Dedifferentiated amniotic fluid mesenchymal stem cell (primary cell): ENCODE results near the gene MAGI3.
"Not testable (repeated sequence)": the region's sequence is repeated elsewhere in the genome, so short reads cannot be mapped to it uniquely, and the experiment has no call there.

Experiments used
- DNase-seq: peaks from one replicate; pipeline ENCODE4 v3.0.0-alpha.2; 2016; ENCODE audit errors: extremely low spot score

MAGI3 gene

DNA sequence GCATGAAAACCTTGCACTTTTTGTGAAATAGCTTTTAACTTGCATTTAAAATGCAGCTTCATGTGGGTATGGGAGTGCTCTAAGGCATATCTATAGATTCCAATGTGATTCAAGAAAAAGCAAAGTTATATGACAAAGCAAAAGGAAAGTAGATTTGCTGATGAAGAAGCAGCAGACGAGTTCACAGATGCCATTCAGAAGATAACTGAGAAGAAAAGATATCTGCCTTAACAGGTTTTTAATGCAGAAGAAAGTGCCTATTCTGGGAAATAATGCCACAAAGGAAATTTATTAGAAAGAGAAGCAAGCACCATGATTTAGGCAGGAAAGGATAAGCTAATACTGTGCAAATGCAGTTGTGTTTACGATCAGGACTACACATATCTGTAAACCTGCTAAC lies 300.9 kb downstream of the MAGI3 start:
- DNase-seq: no peak

DNA sequence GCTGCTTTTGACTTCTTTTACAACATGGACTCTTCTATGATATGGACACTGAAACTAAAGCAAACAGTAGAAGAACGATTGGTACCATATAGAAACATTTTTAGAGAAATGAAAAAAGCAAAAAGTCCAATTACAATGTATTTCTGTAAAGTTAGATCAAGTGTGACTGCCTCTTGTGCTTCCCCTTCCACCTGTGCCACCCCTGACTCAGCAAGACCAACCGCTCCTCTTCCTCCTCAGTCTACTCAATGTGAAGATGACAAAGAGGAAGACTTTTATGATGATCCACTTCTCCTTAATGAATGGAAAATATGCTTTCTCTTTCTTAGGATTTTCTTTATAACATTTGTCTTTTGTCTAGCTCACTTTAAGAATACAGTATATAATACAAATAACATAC lies 302.0 kb downstream of the MAGI3 start:
- DNase-seq: no peak

DNA sequence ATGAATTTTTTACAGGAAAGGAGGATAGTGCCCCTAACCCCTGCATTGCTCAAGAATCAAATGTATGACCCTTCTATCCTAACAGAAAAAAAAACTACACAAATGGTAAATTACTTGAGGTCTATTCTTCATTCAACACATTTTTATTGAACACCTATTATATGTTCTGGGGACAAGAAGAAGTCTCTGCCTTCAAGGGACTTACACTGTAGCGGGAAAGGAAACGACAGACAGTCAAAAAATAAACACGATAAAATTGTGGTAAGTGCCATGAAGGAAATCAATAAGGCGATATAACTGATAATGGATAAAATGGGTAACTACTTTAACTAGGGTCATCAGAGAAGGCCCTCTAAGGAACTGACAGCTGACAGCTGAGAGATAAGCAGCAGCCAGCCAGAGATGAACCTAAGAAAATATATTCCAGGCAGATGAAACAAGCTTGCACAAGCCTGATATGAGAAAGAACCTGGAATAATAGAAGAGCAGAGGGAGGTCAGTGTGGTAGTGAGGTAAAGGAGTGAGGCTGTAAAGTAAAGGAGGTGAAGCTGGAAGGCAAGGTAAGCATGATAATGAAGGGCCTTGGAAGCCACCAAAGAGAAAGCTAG lies 302.6 kb downstream of the MAGI3 start:
- DNase-seq: no peak

DNA sequence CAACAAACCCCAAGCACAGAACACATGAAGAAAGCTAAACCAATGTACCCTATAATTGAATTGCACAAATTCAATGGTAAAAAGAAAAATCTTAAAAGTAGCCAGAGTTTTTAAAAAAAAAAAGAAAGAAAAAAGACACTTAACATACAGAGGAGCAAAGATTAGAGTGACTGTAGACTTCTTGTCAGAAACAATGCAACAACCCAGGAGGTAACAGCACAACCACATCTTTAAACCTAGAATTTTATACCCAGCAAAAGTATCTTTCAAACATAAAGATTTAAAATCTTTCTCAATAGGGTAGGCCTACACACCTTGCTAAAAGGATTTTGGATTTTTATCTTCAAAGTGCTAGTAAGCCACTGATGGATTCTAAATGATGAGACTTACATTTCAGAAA lies 304.6 kb downstream of the MAGI3 start:
- DNase-seq: no peak

DNA sequence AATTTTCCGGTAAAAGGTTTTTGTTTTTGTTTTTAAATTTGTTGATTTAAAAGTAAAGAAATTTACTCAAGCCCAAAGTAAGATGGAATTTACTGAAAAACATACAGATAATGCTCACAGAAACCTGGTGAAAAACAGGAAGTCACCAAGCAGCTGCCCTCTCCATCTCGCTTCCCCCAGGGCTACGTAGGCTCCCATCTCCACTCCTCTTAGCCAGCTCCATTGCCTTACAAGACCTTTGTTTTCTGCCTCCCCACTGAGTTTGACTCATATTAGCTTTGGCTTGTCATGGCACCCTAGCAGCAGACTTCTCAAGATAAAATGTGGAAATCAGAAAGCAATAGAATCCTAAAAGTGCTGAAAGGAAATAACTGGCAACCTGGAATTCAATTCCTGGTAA lies 311.1 kb downstream of the MAGI3 start:
- no peak for DNase-seq

DNA sequence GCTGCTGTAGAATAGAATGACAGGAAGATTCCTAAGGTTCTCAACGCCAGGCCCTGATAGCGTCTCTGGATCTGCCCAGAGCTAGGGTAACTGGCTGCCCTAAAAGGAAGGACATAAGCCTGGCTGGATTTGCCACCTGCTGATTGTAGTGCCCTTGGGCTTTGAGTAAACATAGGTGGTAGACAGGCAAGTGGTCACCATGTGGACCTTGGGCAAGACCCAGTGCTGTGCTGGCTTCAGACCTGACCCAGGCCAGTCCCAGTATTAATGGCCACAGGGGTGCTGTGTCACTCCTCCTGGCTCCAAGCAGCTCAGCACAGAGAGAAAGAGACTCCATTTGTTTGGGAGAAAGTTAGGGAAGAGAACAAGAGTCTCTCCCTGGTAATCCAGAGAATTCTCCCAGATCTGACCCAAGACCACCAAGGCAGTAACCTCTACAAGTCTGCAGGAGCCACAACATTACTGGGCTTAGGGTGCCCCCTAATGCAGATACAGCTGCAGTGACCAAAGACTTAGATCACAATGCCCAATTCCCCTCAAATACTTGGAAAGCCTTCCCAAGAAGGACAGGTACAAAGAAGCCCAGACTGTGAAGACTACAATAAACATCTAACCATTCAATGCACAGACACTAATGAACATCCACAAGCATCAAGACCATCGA lies 324.4 kb downstream of the MAGI3 start:
- no peak for DNase-seq

DNA sequence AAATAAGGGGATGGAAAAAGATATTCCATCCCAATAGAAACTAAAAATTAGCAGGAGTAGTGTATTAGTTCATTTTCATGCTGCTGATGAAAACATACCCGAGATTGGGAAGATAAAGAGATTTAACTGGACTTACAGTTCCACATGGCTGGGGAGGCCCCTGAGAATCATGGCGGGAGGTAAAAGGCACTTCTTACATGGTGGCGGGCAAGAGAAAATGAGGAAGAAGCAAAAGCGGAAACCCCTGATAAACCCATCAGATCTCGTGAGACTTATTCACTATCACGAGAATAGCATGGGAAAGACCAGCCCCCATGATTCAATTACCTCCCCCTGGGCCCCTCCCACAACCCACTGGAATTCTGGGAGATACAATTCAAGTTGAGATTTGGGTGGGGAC lies 327.2 kb downstream of the MAGI3 start:
- DNase-seq: not testable (repeated sequence)

DNA sequence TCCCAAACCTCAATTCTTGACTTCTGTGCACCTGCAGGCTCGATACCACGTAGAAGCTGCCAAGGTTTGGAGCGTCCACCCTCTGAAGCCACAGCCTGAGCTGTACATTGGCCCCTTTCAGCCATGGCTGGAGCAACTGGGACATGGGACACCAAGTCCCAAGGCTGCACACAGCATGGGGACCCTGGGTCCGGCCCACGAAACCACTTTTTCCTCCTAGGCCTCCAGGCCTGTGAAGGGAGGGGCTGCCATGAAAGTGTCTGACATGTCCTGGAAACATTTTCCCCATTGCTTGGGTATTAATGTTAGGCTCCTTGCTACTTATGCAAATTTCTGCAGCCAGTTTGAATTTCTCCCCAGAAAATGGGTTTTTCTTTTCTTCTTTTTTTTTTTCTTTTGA lies 328.3 kb downstream of the MAGI3 start:
- not testable (repeated sequence) for DNase-seq

DNA sequence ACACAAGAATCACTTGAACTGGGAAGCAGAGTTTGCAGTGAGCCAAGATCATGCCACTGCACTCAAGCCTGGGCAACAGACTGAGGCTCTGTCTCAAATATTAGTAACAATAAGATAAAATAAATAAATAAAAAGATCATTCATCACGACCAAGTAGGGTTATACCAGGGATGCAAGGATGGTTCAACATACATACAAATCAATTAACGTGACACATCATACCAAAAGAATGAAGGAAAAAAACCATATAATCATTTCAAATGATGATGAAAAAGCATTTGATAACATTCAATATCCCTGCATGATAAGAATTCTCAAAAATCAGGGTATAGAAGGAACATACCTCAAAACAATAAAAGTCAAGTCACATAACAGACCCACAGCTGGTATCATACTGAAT lies 330.7 kb downstream of the MAGI3 start:
- DNase-seq: no peak

DNA sequence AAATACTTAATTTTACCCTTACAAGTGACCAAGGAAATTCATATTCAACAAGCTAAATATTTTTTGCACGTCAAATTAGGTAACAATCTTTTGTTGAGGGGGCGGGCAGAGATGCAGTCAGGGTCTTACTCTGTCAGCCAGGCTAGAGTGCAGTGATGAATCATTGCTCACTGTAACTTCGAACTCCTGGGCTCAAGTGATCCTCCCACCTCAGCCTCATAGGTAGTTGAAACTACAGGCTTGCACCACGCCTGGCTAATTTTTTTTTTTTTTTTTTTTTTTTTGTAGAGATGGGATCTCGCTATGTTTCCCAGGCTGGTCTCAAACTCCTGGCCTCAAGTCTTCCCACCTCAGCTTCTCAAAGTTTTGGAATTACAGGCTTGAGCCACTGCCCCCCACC lies 342.5 kb downstream of the MAGI3 start:
- no peak for DNase-seq

DNA sequence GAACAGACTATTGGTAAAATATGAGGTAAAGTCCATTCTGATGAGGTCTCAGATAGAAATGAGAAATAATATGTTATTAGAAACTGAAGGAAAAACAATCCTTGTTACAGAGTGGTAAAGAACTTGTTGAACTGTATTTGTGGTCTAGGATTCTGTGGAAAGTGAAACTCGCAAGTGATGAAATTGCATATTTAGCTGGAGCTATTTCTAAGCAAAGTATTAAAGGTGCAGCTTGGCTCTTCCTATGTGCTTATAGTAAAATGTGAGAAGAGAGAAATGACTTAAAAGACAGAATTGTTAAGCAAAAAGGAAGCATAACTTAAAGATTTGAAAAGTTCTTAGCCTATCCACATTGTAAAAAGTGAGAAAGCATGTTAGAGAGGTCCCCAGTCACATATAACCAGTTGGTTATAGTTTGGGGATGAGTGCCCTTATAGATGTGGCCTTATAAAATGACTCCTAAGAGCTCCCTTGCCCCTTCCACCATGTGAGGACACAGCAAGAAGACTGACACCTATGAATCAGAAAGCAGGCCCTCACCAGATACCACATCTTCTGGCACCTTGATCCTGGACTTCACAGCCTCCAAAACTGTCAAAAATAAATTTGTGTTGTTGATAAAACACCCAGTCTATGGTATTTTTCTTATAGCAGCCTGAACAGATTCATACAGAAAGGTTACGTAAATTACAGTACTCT lies 344.2 kb downstream of the MAGI3 start:
- no peak for DNase-seq
